ENCODE results near the gene CCL28. TPM values are rescaled to one million over a fixed set of nuclear protein-coding genes. Genes with fewer than 3 reads are reported as not detected.

Gene CCL28
- polyA plus RNA-seq, 2 of the 4 experiments (the other 2 are of a cell fraction): 0.15 to 0.39 TPM

- H3K4me3 ChIP-seq: no peak overlapping the region
- 71% methylated on average over 3 of the region's 3 CpGs for WGBS (ENCODE audit: missing lambda C conversion rate)
- TF ChIP-seq PBX3 (IDR thresholded peaks at IDR 0.05) (no peak), RNF2 (IDR thresholded peaks at IDR 0.05; ENCODE audit: borderline replicate concordance, low read depth) (no peak), MAFK (IDR thresholded peaks at IDR 0.05; ENCODE audit: partially characterized antibody) (no peak), HOXB5 (CRISPR knock-in tag; IDR thresholded peaks at IDR 0.05) (no peak), REST (IDR thresholded peaks at IDR 0.05) (no peak), MYC (IDR thresholded peaks at IDR 0.05; ENCODE audit: borderline replicate concordance, low read length) (no peak), RAD21 (conservative IDR thresholded peaks at IDR 0.05 in 1 of 2, IDR thresholded peaks at IDR 0.05 in 1 of 2) (no peak), POLR2AphosphoS2 (conservative IDR thresholded peaks at IDR 0.05; ENCODE audit: low read length) (no peak), NFE2L2 (conservative IDR thresholded peaks at IDR 0.05; ENCODE audit: low read length) (no peak), CEBPB (IDR thresholded peaks at IDR 0.05) (no peak), TP53 (CRISPR knock-in tag; IDR thresholded peaks at IDR 0.05) (no peak), ATOH8 (CRISPR knock-in tag; IDR thresholded peaks at IDR 0.05; ENCODE audit: low read depth) (no peak), MAX (IDR thresholded peaks at IDR 0.05) (no peak), ESRRA (IDR thresholded peaks at IDR 0.05; ENCODE audit: borderline replicate concordance, low read length) (no peak)
- no peak for DNase-seq (ENCODE audit: low read depth in 1 of 2, low spot score in 1 of 2)
- CTCF ChIA-PET: no interaction called here
- no peak for ATAC-seq
- no peaks in the 10 kb centered on the region for H3K4me1 ChIP-seq
- no peak for FAIRE-seq
- POLR2A ChIA-PET: no interaction called here
- no peak overlapping the region for H3K27ac ChIP-seq
- H3K9me3 ChIP-seq: peaks cover 5% of the 10 kb centered on the region; the same call in 1 of the 3 replicates
- no peak overlapping the region for H3K4me2 ChIP-seq
Measured at GRCh38 chr5:43354774-43355173, 57.4 kb downstream of the CCL28 start.

GRCh38 chr5:43353668-43354067 lies 58.5 kb downstream of the CCL28 start:
- ATAC-seq: no peak
- POLR2A ChIA-PET: no interaction called here

More at GRCh38 chr5:43353668-43354067, 58.5 kb downstream of the CCL28 start:
- CTCF ChIA-PET: interaction anchor here (0.8 kb wide), 1 partner anchor 36 kb away, joined by 3 read pairs; no protein-coding TSS in a partner anchor
- H3K4me3 ChIP-seq: no peak overlapping the region
- DNase-seq (ENCODE audit: low read depth in 1 of 2, low spot score in 1 of 2) (no peak), FAIRE-seq (no peak)
- TF ChIP-seq BHLHE40 (IDR thresholded peaks at IDR 0.05; ENCODE audit: low read depth, low read length) (no peak), RAD21 (conservative IDR thresholded peaks at IDR 0.05 in 1 of 2, IDR thresholded peaks at IDR 0.05 in 1 of 2) (no peak), HMGXB4 (CRISPR knock-in tag; IDR thresholded peaks at IDR 0.05; ENCODE audit: borderline replicate concordance) (no peak), NFE2L2 (conservative IDR thresholded peaks at IDR 0.05; ENCODE audit: low read length) (no peak), PHF8 (IDR thresholded peaks at IDR 0.05; ENCODE audit: borderline replicate concordance, low read depth) (no peak), CBX2 (IDR thresholded peaks at IDR 0.05; ENCODE audit: borderline replicate concordance, low read depth) (no peak), CHD4 (IDR thresholded peaks at IDR 0.05; ENCODE audit: borderline replicate concordance) (no peak), ZFP36 (IDR thresholded peaks at IDR 0.05; ENCODE audit: borderline replicate concordance, partially characterized antibody) (no peak), TP53 (CRISPR knock-in tag; IDR thresholded peaks at IDR 0.05) (no peak)
- no peak overlapping the region for H3K4me2 ChIP-seq
- H3K9me3 ChIP-seq: no peaks in the 10 kb centered on the region
- no peaks in the 10 kb centered on the region for H3K4me1 ChIP-seq
- H3K27ac ChIP-seq: no peak overlapping the region
- 85% methylated on average over 1 of the region's 1 CpG for WGBS (ENCODE audit: missing lambda C conversion rate)
